Small intestine (tissue), 16 donors: Measurements from ENCODE around the gene RSRP1. TPM values are rescaled to one million over a fixed set of nuclear protein-coding genes. Genes with fewer than 3 reads are reported as not detected.
"Not testable (repeated sequence)": the region's sequence is repeated elsewhere in the genome, so short reads cannot be mapped to it uniquely, and the experiment has no call there.

Source experiments
- DNase-seq, 2 donors: peaks; one replicate each; pipeline versions ENCODE4 v3.0.0 to v3.0.0-alpha.2; 2013
- FAIRE-seq: peaks from 2 replicates; lab custom pipeline; 2012; peaks lifted over from hg19 to GRCh38; lab: Jason Lieb, UNC
- H3K27ac ChIP-seq, 3 donors: one replicate each; pipeline ENCODE4 v1.5.1; 2013; ENCODE audit warnings: low read length in 2 of 3, mild to moderate bottlenecking in 2 of 3, control low read depth in 1 of 3, inconsistent platforms in 1 of 3, low read depth in 1 of 3, moderate library complexity in 1 of 3
- H3K27me3 ChIP-seq, 3 donors: one replicate each; pipeline ENCODE4 v1.6.1; 2013; ENCODE audit warnings: low read length in 3 of 3, inconsistent platforms in 1 of 3; ENCODE audit not compliant: control insufficient read depth in 3 of 3, insufficient read depth in 3 of 3
- H3K36me3 ChIP-seq, 3 donors: one replicate each; pipeline ENCODE4 v1.6.1; 2013; ENCODE audit warnings: low read length in 3 of 3, inconsistent platforms in 1 of 3, low read depth in 1 of 3, mild to moderate bottlenecking in 1 of 3, moderate library complexity in 1 of 3; ENCODE audit not compliant: control insufficient read depth in 3 of 3, insufficient read depth in 2 of 3
- H3K4me1 ChIP-seq, 3 donors: one replicate each; pipeline ENCODE4 v1.6.1; 2013; ENCODE audit warnings: low read length in 2 of 3, inconsistent platforms in 1 of 3, low read depth in 1 of 3, mild to moderate bottlenecking in 1 of 3, moderate library complexity in 1 of 3; ENCODE audit not compliant: control insufficient read depth in 3 of 3, insufficient read depth in 2 of 3
- H3K4me3 ChIP-seq, 3 donors: one replicate each; pipeline ENCODE4 v1.5.1; 2013; ENCODE audit warnings: low read length in 3 of 3, control low read depth in 1 of 3, inconsistent platforms in 1 of 3, low read depth in 1 of 3, mild to moderate bottlenecking in 1 of 3, moderate library complexity in 1 of 3
- H3K9me3 ChIP-seq, 2 donors: one replicate each; pipeline ENCODE4 v1.6.1; 2013; ENCODE audit warnings: low read depth in 1 of 2, low read length in 1 of 2; ENCODE audit not compliant: control insufficient read depth in 2 of 2, insufficient read depth in 1 of 2
- WGBS, 3 donors: extraction: QIAGEN DNeasy Blood & Tissue Kit; methylation state at CpG; one replicate each; pipeline ENCODE4 v1.1.7; 2013; 5-methylcytosine and 5-hydroxymethylcytosine counted together
- long read RNA-seq, 10 donors: transcript quantifications; one replicate each; lab custom pipeline, GENCODE V29; 2026
- polyA plus RNA-seq, 4 donors: library from polyadenylated mRNA; stranded (reverse) in 3 of 4; unstranded in 1 of 4; fragments of 200-250 nt in 3 of 4; fragments of 120-200 nt in 1 of 4; gene quantifications; one replicate each; pipeline versions ENCODE4 v1.2.1 to v1.2.3, GENCODE V29; 2013
- donor health status: healthy with polysubstance abuse.
- donor health status: control.
- donor health status: control.
- donor health status: Bipolar disorder and iron deficiency.
- donor health status: healthy.

The RSRP1 gene, protein sequence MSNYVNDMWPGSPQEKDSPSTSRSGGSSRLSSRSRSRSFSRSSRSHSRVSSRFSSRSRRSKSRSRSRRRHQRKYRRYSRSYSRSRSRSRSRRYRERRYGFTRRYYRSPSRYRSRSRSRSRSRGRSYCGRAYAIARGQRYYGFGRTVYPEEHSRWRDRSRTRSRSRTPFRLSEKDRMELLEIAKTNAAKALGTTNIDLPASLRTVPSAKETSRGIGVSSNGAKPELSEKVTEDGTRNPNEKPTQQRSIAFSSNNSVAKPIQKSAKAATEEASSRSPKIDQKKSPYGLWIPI
- 100 to 1,000 TPM in 2 of 4 donors, 10 to 100 TPM in 2; 56.7 to 291 (median 108) TPM for polyA plus RNA-seq
- long read RNA-seq, donor 1: 0 reads
- long read RNA-seq, donor 2, transcript RSRP1-201 (5 exons, 1,502 nt): minor isoform, 6 of 26 reads
- long read RNA-seq, donor 2, transcript RSRP1-207 (4 exons, 2,941 nt): major isoform, 8 of 26 reads
- long read RNA-seq, donor 2, partial matches to known transcripts: 10 of 26 reads
- long read RNA-seq, donor 2, other reads (novel, unspliced or antisense): 0 of 26 reads
- long read RNA-seq, donor 3, transcript RSRP1-202 (3 exons, 1,954 nt): major isoform, 6 of 31 reads
- long read RNA-seq, donor 3, partial matches to known transcripts: 19 of 31 reads
- long read RNA-seq, donor 3, other reads (novel, unspliced or antisense): 0 of 31 reads
- long read RNA-seq, donor 4: 0 reads
- long read RNA-seq, donor 5, partial matches to known transcripts: 8 of 12 reads
- long read RNA-seq, donor 5, other reads (novel, unspliced or antisense): 0 of 12 reads
- long read RNA-seq, donor 6, transcript RSRP1-207 (4 exons, 2,941 nt): minor isoform, 5 of 32 reads
- long read RNA-seq, donor 6, transcript RSRP1-202 (3 exons, 1,954 nt): major isoform, 9 of 32 reads
- long read RNA-seq, donor 6, partial matches to known transcripts: 14 of 32 reads
- long read RNA-seq, donor 6, other reads (novel, unspliced or antisense): 0 of 32 reads
- long read RNA-seq, donor 7: 0 reads
- long read RNA-seq, donor 8, partial matches to known transcripts: 0 of 1 reads
- long read RNA-seq, donor 8, other reads (novel, unspliced or antisense): 0 of 1 reads
- long read RNA-seq, donor 9, partial matches to known transcripts: 0 of 4 reads
- long read RNA-seq, donor 9, other reads (novel, unspliced or antisense): 0 of 4 reads
- long read RNA-seq, donor 10, transcript RSRP1-202 (3 exons, 1,954 nt): major isoform, 16 of 64 reads
- long read RNA-seq, donor 10, transcript RSRP1-201 (5 exons, 1,502 nt): minor isoform, 6 of 64 reads
- long read RNA-seq, donor 10, transcript RSRP1-207 (4 exons, 2,941 nt): minor isoform, 11 of 64 reads
- long read RNA-seq, donor 10, partial matches to known transcripts: 28 of 64 reads
- long read RNA-seq, donor 10, other reads (novel, unspliced or antisense): 0 of 64 reads

DNA sequence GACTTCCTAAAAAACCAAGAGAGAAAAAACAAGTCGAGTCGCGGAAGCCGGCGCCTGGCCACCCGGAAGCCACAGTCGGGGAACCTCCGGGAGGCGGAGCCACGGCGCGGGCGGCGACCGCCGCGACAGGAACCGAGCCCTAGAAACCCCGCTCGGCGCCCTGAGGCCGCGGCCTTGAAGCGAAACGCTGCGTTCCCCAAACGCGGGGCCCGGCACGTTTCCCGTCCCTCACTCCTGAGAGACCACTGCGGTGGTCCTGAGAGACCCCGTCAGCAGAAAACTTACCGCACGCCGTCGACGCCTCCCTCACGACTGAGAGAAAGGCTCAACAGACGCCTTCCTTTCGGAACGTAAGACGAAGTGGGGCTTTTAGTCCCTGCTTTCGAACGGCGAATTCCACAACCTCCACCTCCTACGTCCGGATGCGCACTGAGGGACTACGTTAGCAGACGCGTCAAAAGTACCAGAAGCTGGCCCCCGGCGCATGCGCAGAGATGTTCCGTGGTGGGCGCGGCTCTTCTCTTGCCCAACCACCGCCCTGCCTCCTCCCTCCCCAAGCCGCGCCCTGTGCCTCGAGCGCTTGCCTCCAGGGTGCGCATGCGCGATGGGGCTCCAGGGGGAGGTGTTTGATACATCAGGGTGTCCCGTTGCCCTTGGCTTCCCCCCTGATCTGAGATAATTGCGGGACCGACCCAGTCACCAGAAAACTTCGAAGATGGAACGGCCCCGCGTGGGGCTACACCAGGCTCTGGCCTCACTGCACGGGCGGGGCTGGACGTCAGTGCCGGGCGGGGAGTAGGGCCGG lies at the start of gene RSRP1:
TSS of gene RSRP1 (minus strand) at position 431 of the 805 bp plus-strand sequence. CDS start 491 bp downstream, outside the sequence.
- peaks cover 7 to 14% (median 14%) of the 10 kb centered on the region in 3 donors for H3K36me3 ChIP-seq
- peak within 1 kb of the TSS; percentile 85 to 97 (median 91) for H3K4me3 ChIP-seq
- no peaks in the 10 kb centered on the region for H3K27me3 ChIP-seq
- peak within 1 kb of the TSS; percentile 99 to 100 (median 100) for H3K27ac ChIP-seq
- no peaks in the 10 kb centered on the region for H3K9me3 ChIP-seq
- WGBS, 3 donors: 0% methylated on average over 69 to 79 of the region's 79 CpGs
- DNase-seq (peak; percentile 99 to 100), FAIRE-seq (no peak)
- peaks cover 0 to 6% (median 5%) of the 10 kb centered on the region in 3 donors for H3K4me1 ChIP-seq

DNA sequence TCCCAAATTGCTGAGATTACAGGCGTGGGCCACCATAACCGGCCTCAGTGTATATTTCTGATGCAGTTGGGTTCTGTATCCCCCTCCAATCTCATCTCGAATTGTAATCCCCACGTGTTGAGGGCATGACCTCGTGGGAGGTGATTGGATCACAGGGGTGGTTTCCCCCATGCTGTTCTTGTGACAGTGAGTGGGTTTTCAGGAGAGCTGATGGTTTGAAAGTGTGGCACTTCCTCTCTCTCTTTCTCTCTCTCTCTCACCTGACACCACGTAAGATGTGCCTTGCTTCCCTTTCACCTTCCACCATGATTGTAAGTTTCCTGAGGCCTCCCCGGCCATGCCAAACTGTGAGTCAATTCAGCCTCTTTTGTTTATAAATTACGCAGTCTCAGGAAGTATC lies 49.2 kb upstream of the RSRP1 start:
- 62 to 72% (median 65%) methylated on average over 3 to 7 of the region's 8 CpGs for WGBS, 3 donors

DNA sequence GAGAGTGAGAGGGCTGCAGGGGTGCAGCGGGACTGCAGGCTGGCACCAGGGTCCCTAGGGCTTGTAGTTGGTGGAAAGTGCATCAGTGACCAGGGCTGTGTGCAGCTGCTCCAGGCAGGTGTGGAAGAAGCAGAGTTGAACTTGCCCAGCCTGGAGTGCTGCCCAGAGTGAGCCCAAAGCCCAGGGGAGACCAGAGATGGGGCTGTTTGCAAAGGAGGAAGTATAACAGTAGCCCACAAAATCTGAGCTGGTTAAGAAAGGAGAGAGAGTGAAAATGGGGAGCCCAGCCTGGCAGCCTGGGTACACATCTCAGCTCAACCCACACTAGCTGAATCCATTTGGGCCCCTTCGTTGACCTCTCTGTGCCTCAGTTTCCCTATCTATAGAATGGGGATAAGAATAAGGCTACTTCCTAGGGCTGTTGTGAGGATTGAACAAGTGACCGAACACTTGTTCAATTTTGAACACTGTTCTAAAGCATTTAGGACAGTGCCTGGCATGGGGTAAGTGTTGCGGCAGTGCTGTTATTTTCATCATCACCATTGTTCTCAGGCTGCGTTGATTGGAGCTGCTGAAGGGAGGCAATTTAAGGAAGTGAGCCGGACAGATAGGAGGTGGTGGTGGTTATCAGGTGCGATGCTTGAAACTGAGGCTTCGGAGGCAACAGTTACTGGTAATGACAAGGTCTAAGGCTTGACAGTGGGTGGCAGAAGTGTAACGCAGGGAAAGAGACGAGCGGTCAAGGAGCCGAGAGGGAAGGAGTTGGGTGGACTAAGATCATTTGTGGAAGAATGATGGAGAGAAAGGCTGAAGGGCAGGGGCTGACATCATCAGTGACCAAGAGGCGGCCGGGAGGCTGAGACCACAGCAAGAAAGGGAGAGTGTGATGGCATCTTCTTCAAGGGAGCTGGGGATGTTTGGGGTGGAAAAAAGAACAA lies 47.9 kb upstream of the RSRP1 start:
- H3K9me3 ChIP-seq, H3K4me3 ChIP-seq, H3K4me1 ChIP-seq, H3K27ac ChIP-seq, H3K36me3 ChIP-seq, DNase-seq, FAIRE-seq, H3K27me3 ChIP-seq: not testable (repeated sequence)
- 88 to 92% (median 90%) methylated on average over 4 to 7 of the region's 14 CpGs for WGBS, 3 donors

More for the DNA sequence above, 49.2 kb upstream of the RSRP1 start:
- H3K4me1 ChIP-seq, H3K27me3 ChIP-seq, H3K9me3 ChIP-seq, H3K27ac ChIP-seq, DNase-seq, FAIRE-seq, H3K36me3 ChIP-seq, H3K4me3 ChIP-seq: not testable (repeated sequence)

DNA sequence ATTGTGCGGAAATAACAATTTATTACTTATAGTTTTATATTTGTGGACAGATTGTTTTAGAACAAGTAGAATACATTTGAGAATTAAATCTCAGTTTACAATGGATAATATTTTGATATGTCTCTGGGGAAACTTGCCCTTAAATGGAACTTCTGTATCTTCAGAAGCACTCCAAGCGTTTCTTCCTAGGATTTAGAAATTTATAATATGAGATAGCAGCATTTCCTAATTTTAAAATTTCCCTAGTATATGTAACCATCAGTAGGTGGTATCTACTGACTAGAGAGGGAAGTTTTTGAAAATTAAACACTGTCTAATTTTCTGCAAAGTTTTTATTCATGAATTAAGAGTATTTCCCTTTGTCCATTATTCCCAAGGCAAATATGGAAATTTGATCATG lies 46.2 kb upstream of the RSRP1 start:
- not testable (repeated sequence) for H3K36me3 ChIP-seq, FAIRE-seq, DNase-seq, H3K4me1 ChIP-seq, H3K4me3 ChIP-seq, H3K27ac ChIP-seq, H3K9me3 ChIP-seq, H3K27me3 ChIP-seq
- 83 to 93% (median 88%) methylated on average over 2 of the region's 2 CpGs for WGBS, 3 donors

DNA sequence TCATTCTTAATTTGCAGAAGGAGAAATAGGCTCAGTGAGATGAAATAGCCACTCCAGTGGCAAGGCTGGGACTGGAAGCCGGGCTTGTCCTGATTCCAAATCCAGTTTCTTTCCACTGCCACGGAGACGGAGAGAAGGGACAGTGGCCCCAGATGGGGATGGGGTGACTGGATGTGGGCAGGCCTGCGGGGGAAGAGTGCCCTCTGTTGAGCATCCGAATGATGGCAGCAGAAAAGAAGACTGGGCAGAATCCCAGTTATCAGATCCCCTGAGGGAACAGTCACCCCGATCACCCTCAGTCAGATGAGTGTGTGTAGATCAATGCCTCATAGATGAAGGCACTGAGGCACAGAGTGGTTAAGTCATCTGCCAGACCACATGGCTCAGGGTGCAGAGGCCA lies 42.8 kb upstream of the RSRP1 start:
- 8 to 23% (median 11%) methylated on average over 3 to 5 of the region's 6 CpGs for WGBS, 3 donors
- not testable (repeated sequence) for H3K4me1 ChIP-seq, DNase-seq, FAIRE-seq, H3K4me3 ChIP-seq, H3K36me3 ChIP-seq, H3K27me3 ChIP-seq, H3K27ac ChIP-seq, H3K9me3 ChIP-seq

DNA sequence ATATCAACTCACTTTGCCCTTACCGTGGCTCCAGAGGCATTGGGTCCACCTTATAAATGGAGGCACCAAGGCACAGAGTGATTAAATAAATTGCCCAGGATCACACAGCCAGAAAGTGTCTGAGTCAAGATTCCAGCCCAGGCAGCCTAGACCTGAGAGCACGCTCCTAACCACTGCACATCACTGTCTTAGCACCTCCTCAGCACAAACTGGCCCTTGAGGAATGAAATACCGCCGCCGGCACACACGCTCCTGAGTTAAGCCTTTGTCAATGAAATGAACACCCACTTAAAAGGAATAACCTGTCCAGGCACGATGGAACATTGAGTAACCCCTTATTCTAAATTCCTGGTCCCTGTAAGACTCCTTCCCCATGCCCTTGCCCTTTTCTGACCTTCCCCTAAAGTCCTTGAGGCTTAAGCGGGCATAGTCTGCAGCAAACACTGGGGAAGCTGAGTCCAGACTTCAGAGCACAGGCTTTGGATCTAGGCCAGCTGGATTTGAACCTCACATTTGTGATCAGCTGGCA lies 41.4 kb upstream of the RSRP1 start:
- not testable (repeated sequence) for H3K4me1 ChIP-seq, H3K27ac ChIP-seq, H3K27me3 ChIP-seq, H3K9me3 ChIP-seq, FAIRE-seq, H3K4me3 ChIP-seq, DNase-seq, H3K36me3 ChIP-seq
- 67 to 87% (median 68%) methylated on average over 2 to 4 of the region's 8 CpGs for WGBS, 3 donors
